Hindlimb muscle (tissue), 1 donor: ENCODE results near the gene DEDD2. TPM values are rescaled to one million over a fixed set of nuclear protein-coding genes. Genes with fewer than 3 reads are reported as not detected.
"Not testable (repeated sequence)": the region's sequence is repeated elsewhere in the genome, so short reads cannot be mapped to it uniquely, and the experiment has no call there.

Experiments used
- DNase-seq: peaks from one replicate; pipeline ENCODE4 v3.0.0-alpha.2; 2013
- polyA plus RNA-seq: library from polyadenylated mRNA; unstranded; fragments of 120-200 nt; gene quantifications from one replicate; pipeline ENCODE4 v1.2.1, GENCODE V29; 2013; ENCODE audit not compliant: insufficient read length

The DEDD2 gene
- 16.6 TPM for polyA plus RNA-seq

GRCh38 chr19:42217520-42218437 lies at the start of gene DEDD2:
Gene DEDD2 (minus strand): TSS chr19:42217677. CDS start chr19:42217007, 670 bp downstream.
- peak; percentile 95 for DNase-seq

GRCh38 chr19:42266928-42267603 lies 49.6 kb upstream of the DEDD2 start:
- DNase-seq = not testable (repeated sequence)

GRCh38 chr19:42266105-42266504 lies 48.6 kb upstream of the DEDD2 start:
- DNase-seq = not testable (repeated sequence)

GRCh38 chr19:42261763-42262162 lies 44.3 kb upstream of the DEDD2 start:
- DNase-seq = no peak

GRCh38 chr19:42257842-42258241 lies 40.4 kb upstream of the DEDD2 start:
- not testable (repeated sequence) for DNase-seq

GRCh38 chr19:42255766-42256745 lies 38.6 kb upstream of the DEDD2 start:
- peak; percentile 71 for DNase-seq

- peak; percentile 97 for DNase-seq
Observed at GRCh38 chr19:42254850-42255765, 37.6 kb upstream of the DEDD2 start, which contains the start of gene ERF. Gene ERF (minus strand): TSS chr19:42255128. CDS start chr19:42254999, 129 bp downstream.

- peak; percentile 84 for DNase-seq
Observed at GRCh38 chr19:42254089-42254849, 36.8 kb upstream of the DEDD2 start.

- DNase-seq = peak; percentile 64
Observed at GRCh38 chr19:42253245-42254088, 36.0 kb upstream of the DEDD2 start.

- DNase-seq = peak; percentile 63
Observed at GRCh38 chr19:42252365-42253244, 35.1 kb upstream of the DEDD2 start.

- no peak for DNase-seq
Observed at GRCh38 chr19:42251572-42252358, 34.3 kb upstream of the DEDD2 start.

GRCh38 chr19:42250666-42251531 lies 33.4 kb upstream of the DEDD2 start:
- no peak for DNase-seq

- no peak for DNase-seq
Observed at GRCh38 chr19:42250183-42250665, 32.7 kb upstream of the DEDD2 start.

- DNase-seq = no peak
Observed at GRCh38 chr19:42249769-42250168, 32.3 kb upstream of the DEDD2 start.

GRCh38 chr19:42249149-42249750 lies 31.8 kb upstream of the DEDD2 start:
- DNase-seq = no peak
